Erythroblast (primary cell): ENCODE data around the gene PDGFC.

ENCODE experiments used
- GATA1 ChIP-seq: IDR thresholded peaks from 2 replicates; pipeline ENCODE4 v1.6.1; 2011; ENCODE audit warnings: low read depth, mild to moderate bottlenecking, control low read depth, low read length, moderate library complexity
- POLR2A ChIP-seq: IDR thresholded peaks from 2 replicates; pipeline ENCODE4 v1.6.1; 2011; ENCODE audit warnings: mild to moderate bottlenecking, low read length

GRCh38 chr4:156782491-156782890 lies 189.1 kb downstream of the PDGFC start:
- TF ChIP-seq POLR2A (no peak), GATA1 (no peak)
